NCI-H2107 treated with DMSO at 0.1 percent for 48 hours (cell line): Measurements from ENCODE around the gene TIPIN.
A peak's percentile ranks its signal among the peaks of the same experiment; 100 is the strongest.
"Not testable (repeated sequence)": the region's sequence is repeated elsewhere in the genome, so short reads cannot be mapped to it uniquely, and the experiment has no call there.

Experiments
- DNase-seq: peaks from one replicate; lab custom pipeline; 2025; ENCODE audit not compliant: unreplicated experiment; lab: John Stamatoyannopoulos, UW

Gene TIPIN

DNA sequence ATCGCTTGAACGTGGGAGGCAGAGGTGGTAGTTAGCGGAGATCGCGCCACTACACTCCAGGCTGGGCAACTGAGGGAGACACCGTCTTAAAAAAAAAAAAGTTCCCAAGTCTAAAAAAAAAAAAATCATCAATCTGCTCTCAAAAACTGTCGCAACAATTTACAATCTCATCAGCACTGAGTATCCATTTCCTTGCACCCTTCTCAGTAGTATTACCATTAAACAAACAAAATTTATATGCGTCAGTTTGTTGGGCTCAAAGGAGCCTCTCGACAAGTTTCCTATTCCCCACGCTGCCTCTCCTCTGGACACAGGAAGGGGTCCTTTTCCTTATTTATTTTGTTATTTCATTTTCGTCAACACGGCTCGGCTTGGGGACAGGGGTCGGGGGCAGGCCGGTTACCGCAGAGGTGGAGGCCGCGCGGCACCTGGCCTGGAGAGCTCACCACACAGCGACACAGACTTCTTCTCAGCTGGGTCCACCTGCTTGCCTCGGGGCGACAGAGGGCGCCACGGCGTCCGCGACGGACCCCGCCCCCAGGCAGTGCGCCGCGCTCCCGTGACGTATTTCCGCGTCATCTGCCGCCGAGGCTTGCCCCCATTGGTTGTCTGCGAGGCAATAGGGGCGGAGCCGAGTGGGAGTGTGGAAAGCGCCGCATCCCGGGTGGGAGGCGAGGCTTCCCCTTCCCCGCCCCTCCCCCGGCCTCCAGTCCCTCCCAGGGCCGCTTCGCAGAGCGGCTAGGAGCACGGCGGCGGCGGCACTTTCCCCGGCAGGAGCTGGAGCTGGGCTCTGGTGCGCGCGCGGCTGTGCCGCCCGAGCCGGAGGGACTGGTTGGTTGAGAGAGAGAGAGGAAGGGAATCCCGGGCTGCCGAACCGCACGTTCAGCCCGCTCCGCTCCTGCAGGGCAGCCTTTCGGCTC lies 30.0 kb upstream of the TIPIN start, which contains the start of gene MAP2K1:
TSS of gene MAP2K1 (plus strand) at position 709 of the 920 bp plus-strand sequence. CDS start 436 bp downstream, outside the sequence.
- peak; percentile 48 for DNase-seq

- not testable (repeated sequence) for DNase-seq
Measured at GRCh38 chr15:66381376-66381775, 24.9 kb upstream of the TIPIN start.

DNA sequence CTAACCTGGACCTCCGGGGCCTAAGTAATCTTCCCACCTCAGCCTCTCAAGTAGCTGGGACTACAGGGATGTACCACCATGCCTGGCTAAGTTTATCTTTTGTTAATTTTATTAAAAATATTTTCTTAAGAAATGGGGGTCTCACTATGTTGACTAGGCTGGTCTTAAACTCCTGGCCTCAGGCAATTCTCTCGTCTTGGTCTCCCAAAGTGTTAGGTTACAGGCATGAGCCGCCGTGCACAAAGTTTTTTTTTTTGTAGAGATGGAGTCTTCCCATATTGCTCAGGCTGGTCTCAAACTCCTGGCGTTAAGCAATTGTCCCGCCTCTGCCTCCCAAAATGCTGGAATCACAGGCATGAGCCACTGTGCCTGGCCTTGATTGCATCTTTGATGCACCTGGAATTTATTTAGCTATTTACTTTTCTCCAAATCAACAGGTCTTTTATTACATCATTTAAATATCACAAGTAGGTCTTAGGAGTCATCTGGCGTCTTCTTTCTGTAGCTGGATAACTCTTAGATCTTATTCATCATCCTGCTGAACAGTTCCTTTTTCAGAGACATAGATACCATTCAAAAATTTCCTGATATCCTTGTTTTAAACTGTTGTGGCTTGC lies 22.4 kb upstream of the TIPIN start:
- DNase-seq, result no peak

DNA sequence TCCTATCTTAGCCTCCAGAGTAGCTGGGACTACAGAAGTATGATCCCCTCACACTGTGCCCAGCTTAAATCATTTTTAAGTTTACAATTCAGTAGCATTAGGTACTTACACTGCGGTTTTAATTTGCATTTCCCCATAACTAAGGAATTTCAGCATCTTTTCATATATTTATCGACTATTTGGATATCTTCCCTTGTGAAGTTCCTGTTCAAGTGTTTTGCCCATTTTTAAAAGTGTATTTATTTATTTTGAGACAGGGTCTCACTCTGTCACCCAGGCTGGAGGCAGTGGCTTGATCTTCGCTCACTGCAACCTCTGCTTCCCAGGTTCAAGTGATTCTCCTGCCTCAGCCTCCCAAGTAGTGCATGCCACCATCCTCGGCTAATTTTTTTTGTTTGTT lies 17.7 kb upstream of the TIPIN start:
- DNase-seq, result no peak

DNA sequence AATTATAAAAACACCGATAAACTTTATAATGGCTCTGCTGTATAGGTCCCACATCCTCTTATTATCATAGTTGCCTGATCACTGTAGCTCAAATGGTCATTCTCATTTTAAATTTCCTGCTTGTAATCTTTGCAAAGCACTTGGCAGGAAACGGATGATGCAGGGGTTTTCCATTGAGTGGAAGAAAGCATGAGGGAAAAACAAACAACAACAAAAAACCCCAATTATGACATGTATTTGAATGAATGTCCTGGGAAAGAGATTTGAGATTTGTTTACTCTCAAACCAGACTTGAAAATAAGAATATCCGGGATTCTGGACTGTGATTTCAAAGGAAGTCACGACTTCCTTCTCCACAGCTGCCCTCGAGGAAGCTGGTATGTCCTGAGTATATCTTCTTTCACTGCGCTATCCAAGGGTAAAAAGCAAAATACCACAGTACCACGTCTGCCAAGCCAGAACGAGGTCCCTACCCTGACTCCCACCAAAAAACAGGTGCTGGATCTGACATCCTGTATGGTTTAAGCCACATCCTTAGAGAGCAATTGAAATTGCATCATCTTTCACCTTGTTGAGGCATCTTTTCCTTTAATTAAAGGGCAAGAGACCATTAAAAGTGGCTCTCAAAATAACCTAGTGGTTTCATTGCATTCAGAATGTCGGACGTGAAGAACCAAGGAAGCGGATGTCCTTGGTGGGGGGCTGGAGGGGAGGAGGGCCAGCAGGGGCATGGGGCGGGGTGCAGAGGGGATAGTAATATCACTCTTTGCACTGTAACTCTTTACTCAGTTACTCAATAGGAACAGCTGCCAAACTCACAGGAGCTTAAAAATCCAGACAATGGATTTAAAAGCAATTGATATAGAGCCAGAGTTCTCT lies 13.5 kb upstream of the TIPIN start:
- peak; percentile 63 for DNase-seq

GRCh38 chr15:66364944-66365528 lies 8.6 kb upstream of the TIPIN start:
- DNase-seq, result no peak

DNA sequence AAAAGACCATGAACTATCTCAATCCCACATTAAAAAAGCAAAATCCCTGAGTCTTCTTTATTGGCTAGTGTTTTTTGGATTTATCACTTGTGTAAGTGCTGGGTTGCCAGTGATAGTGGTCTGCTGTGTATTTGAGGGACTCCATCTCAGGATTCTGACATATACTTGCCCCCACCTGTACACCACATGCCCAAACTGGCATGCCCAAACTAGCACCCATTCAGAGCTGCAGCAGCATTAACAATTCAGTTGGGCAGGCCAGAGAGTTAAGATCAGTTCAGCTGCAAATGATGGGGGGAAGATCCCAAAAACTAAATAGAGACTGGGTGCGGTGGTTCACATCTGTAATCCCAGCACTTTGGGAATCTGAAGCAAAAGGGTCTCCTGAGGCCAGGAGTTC lies 6.3 kb upstream of the TIPIN start:
- no peak for DNase-seq

DNA sequence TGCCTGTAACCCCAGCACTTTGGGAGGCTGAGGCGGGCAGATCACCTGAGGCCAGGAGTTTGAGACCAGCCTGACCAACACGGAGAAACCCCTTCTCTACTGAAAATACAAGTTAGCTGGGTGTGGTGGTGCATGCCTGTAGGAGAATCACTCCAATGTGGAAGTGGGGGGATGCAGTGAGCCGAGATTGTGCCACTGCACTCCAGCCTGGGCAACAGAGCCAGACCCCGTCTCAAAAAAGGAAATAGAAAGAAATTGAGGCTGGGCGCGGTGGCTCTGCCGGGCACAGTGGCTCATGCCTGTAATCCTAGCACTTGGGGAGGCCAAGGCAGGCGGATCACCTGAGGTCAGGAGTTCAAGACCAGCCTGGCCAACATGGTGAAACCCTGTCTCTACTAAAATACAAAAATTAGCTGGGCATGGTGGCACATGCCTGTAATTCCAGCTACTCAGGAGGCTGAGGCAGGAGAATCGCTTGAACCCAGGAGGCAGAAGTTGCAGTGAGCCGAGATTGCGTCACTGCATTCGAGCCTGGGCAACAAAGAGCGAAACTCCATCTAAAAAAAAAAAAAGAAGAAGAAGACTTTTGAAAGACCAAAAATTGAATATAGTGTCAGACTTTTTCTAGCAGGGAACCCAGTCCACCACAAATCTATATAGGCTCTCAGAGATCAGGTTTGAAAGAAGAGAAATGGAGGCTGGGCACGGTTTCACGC lies 5.4 kb upstream of the TIPIN start:
- not testable (repeated sequence) for DNase-seq

- no peak for DNase-seq
Measured at GRCh38 chr15:66359740-66360139, 3.3 kb upstream of the TIPIN start.

- no peak for DNase-seq
Measured at GRCh38 chr15:66356077-66356358, 467 bp downstream of the TIPIN start.

GRCh38 chr15:66348530-66348929 lies 8.0 kb downstream of the TIPIN start:
- not testable (repeated sequence) for DNase-seq

- DNase-seq, result no peak
Measured at GRCh38 chr15:66328771-66329170, 27.7 kb downstream of the TIPIN start.

DNA sequence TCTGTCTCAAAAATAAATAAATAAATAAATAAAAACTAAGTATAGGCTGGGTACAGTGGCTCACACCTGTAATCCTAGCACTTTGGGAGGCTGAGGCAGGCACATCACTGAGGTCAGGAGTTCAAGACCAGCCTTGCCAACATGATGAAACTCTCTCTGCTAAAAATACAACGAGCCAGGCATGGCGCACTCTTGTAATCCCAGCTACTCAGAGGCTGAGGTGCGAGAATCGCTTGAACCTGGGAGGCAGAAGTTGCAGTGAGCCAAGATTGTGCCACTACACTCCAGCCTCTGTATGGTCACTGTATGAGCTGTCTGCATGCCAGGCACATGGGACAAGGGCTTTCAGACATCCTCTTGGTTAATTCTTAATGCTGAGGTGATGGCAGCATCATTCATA lies 28.7 kb downstream of the TIPIN start:
- DNase-seq, result no peak

- no peak for DNase-seq
Measured at GRCh38 chr15:66326051-66326450, 30.4 kb downstream of the TIPIN start.

DNA sequence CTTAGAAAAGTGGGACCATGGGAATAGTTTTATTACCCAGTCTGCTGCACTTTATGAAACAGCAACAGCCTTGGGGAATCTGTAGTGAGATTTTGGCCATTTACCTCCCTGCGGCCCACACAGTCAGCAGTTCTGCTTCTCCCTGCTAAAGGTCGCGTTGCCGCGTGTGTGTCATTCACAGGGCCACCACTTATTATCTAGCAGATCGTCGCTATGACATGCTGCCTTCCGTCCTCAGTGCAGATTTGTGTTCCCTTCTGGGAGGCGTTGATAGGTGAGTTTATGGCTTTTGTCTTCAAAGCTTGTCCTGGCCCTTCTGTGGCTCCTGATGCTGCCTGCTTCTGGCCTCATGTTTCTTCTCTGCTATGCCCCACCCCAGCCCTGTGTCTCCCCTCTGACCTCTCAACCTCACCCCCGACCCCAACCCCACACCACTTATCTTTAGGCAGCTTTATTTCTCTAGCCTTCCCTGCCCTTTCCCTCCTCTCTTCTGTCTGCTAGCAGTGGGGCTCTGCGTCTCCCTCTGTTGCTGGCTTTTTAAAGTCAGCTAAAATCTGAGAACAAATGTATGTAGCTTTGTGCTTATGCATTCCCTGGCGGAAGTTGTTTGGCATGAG lies 33.1 kb downstream of the TIPIN start:
- no peak for DNase-seq

GRCh38 chr15:66312144-66312543 lies 44.3 kb downstream of the TIPIN start:
- DNase-seq, result no peak

- no peak for DNase-seq
Measured at GRCh38 chr15:66310786-66311185, 45.7 kb downstream of the TIPIN start.

DNA sequence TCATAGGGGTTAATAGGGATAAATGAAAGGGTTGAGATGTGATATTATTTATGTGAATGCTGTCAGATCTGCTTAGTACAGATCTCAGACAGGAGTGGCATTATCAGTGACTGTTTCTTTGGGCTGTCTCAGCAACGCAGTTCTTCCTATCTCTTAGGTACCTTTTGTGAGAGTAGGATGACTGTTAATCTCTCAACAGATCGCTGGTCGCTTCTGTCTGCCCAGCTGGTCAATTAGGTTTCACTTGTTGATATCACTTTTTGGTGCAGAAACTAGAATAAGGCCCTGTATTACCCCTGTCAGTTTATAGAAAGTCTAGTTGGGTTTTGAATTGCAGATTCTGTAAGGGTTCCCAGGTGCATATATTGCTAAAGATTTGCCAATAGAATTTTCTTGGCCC lies 46.7 kb downstream of the TIPIN start:
- no peak for DNase-seq

GRCh38 chr15:66308531-66308930 lies 48.0 kb downstream of the TIPIN start:
- DNase-seq, result no peak

DNA sequence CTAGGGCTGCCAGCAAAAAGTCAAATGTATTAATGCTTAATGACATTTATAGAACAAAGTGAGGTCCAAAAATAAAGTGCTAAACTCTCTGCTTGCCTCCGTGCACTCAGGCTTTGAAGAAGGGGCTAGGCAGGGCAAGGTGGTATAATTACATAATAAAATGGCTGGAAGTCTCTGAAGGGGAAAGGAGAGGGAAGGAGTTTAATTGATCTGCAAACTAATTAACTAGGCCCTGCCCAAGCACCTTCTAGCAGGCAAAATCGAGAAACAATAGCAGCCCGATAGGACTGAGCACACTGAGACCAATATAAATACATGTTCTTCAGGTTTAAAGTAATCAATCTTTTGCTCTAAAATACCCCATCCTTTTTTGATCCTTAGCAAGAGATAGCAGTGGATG lies 50.1 kb downstream of the TIPIN start:
- no peak for DNase-seq
